GM19467 (cell line): ENCODE data around the gene DENND4C.
"Not testable (repeated sequence)": the region's sequence is repeated elsewhere in the genome, so short reads cannot be mapped to it uniquely, and the experiment has no call there.

Experiments
- ATAC-seq: cut with Tn5 transposase; IDR thresholded peaks from one replicate; pipeline ENCODE4 v1.9.1; 2021; ENCODE audit warnings: mild to moderate bottlenecking, moderate library complexity; ENCODE audit not compliant: unreplicated experiment

The DENND4C gene

GRCh38 chr9:19408693-19409400 lies 178.4 kb downstream of the DENND4C start, which contains the start of gene ACER2:
Gene ACER2, plus strand, starts transcription at chr9:19409009. Its CDS starts 76 bp downstream, at chr9:19409085.
- ATAC-seq = peak; percentile 95

GRCh38 chr9:19409401-19410194 lies 179.1 kb downstream of the DENND4C start:
- ATAC-seq = no peak

- ATAC-seq = no peak
Measured at GRCh38 chr9:19410195-19410503, 179.7 kb downstream of the DENND4C start.

DNA sequence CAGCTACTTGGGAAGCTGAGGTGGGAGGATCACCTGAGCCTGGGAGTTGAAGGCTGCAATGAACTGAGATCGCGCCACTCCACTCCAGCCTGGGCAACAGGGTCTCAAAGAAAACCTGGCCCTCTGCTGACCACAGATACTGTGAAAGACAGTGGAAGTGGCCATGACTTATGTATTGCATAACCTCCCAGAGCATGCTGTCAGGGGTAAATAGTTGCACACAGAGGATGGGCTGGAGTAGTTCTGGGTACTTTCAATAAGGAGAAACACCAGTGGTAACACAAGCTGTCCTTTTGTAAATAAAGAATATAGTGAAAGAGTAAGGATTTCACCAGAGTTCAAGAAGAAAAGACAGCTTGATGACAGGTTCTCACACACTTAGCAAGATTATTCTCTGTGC lies 180.1 kb downstream of the DENND4C start:
- ATAC-seq = no peak

DNA sequence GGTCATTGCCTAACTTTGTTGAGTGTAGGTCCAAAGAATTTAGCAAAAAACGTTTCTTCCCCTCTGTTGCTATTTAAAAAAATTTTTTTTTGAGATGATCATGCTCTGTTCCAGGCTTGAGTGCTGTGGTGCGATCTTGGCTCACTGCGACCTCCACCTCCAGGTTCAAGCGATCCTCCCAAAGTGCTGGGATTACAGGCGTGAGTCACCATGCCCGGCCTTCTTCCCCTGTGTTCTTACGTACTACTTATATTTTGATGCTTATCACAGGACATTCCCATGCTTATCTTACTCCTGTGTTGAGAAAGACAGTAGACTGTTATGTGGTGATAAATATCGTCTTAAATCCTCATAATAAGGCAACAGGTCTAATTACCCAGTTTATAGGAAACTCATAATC lies 180.8 kb downstream of the DENND4C start:
- no peak for ATAC-seq

DNA sequence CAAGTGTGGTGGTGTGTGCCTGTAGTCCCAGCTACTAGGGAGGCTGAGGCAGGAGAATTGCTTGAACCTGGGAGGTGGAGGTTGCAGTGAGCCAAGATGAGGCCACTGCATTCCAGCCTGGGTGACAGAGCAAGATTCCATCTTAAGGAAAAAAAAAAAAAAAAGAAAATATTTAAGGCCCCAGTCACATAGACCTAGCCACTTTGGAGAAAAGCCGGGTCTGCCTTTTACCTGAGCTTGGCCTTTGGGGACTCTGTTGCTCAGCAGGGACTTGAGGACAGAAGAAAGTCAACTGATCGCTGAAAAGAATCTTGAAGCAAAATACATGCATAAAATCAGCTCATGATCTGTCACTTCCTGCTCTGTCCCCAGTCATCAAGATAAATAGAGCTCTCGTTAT lies 183.0 kb downstream of the DENND4C start:
- not testable (repeated sequence) for ATAC-seq

DNA sequence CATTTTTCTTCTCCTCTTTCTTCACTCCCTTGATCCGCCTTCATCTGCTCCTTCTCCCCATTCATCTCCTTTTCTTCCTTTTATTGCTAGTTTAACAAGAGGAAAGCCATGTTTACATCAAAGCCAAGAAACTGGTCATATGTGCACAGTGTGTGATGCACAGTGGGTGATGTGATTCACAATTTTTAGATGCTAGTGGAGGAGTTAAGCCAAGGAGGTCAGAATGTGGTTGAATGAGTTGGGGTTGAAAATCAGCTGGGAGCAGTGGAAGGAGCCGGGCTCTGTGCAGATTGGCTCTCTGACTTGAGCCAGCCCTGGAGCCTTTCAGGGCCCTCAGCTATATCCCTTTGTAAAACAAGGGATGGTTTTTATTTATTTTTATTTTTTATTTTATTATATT lies 185.7 kb downstream of the DENND4C start:
- no peak for ATAC-seq

GRCh38 chr9:19420877-19421276 lies 190.4 kb downstream of the DENND4C start:
- no peak for ATAC-seq
